GM12875 (cell line): Measurements from ENCODE around the gene SYT7.

Experiments
- H3K4me3 ChIP-seq: one replicate; pipeline ENCODE4 v1.5.1; 2011; ENCODE audit warnings: low read depth, low read length, control low read depth
- TF ChIP-seq, protein P1 (sequence below): IDR thresholded peaks from 2 replicates; pipeline ENCODE4 v1.5.1; 2011; ENCODE audit warnings: low read depth, mild to moderate bottlenecking, control low read depth, inconsistent platforms, low read length, moderate library complexity, borderline replicate concordance; ENCODE audit not compliant: insufficient read depth

The SYT7 gene

DNA sequence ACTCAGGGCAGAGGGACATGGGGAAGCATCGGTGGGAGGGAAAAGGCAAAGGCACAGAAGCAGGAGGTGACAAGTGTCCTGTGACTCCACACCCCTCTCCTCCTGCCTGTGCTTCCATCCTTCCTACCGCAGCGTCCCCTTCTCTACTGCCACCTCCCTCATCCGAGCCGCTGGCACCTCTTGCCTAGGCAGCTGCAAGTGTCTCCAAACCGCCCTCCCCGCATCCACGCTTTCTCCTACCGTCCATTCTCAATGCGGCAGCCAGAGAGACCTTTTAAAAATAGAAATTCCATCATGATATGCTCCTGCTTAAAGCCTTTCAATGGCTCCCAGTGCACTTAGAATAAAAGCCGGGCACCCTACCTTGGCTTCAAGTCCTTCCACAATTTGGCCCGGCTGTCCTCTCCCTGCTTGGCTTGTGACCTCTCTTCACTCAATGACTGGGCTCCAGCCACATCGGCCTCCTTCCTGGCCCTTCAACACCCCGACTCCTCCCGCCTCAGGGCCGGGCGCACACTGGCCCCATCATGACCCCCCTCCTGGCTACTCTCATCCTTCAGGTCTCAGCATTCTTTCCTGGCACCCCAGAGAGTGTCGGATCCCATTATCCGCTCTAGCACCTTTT is 55.8 kb downstream of the SYT7 start:
- TF ChIP-seq, protein P1, sequence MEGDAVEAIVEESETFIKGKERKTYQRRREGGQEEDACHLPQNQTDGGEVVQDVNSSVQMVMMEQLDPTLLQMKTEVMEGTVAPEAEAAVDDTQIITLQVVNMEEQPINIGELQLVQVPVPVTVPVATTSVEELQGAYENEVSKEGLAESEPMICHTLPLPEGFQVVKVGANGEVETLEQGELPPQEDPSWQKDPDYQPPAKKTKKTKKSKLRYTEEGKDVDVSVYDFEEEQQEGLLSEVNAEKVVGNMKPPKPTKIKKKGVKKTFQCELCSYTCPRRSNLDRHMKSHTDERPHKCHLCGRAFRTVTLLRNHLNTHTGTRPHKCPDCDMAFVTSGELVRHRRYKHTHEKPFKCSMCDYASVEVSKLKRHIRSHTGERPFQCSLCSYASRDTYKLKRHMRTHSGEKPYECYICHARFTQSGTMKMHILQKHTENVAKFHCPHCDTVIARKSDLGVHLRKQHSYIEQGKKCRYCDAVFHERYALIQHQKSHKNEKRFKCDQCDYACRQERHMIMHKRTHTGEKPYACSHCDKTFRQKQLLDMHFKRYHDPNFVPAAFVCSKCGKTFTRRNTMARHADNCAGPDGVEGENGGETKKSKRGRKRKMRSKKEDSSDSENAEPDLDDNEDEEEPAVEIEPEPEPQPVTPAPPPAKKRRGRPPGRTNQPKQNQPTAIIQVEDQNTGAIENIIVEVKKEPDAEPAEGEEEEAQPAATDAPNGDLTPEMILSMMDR, result no peak

DNA sequence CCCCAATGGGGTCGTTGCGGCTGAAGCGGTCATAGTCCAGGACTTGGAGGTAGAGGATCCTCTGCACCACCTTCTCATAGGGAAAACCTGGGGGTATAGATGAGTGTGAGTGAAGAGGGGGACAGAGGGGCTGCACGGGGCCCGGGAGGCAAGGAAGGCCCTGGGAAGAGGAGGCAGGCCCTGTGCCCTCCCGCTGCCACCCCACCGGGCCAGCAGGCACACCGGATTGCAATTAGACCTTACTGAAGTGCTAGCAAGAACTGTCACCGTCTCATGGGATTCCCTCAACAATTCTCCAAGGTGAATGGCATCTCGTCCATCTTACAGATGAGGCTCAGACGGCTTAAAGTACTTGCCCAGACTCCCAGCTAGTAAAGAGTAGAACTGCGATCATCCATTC is 56.4 kb downstream of the SYT7 start:
- TF ChIP-seq, protein P1, result no peak

More for the DNA sequence above, 55.8 kb downstream of the SYT7 start:
- no peak overlapping the region for H3K4me3 ChIP-seq

DNA sequence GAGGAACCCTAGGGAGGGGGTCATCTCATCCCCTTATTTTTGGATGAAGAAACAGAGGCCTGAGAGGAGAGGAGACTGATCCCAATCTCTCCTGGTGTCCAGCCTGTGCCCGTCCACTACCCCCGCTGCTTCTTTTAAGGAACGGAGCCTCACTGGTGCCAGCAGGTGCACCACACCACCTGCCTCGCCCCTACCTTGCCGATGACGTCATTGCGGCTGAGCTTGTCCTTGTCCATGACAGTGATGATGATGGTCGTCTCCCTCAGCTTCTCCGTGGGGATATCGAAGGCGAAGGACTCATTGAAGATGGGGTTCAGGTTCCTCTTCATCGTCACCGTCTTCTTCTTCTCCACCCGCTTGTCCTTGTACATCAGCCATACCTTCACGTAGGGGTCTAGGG is 58.0 kb downstream of the SYT7 start:
- TF ChIP-seq, protein P1, result no peak
- no peak overlapping the region for H3K4me3 ChIP-seq

More for the DNA sequence above, 56.4 kb downstream of the SYT7 start:
- no peak overlapping the region for H3K4me3 ChIP-seq

DNA sequence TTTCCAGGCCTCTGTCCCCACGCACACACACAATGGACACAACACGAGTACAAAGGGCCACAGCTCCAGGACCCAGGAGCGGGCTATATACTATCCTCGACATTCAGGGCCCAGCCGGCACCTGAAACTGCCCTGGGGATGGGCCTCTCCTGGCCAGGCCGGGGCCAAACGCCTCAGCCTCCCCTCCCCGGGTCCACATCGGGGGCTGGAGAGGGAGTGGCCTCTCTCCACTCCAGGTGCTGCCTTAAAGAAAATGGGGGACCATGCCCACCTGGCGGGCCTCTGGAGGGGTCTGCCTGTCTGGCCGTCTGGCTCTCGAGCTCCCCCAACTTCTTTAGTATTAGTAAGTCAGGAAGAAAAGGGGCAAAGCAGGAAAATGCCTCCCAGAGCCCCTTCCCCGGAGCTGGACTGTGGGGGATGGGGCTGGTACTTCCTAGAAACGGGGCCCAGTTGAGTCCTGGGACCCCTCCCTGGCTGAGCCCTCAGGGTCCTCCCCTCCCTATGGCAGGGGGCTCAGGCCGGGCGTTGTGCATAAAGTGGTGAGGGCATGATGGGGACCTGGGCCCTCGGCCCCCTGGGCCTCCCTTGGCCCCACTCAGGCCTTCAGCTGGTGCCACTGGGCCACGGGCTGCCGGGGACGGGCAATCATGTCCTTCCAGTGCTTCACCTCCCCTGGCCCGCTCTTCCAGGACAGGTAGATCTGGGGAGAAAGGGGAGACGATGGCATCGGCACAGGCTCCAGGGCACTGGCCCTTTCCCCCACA is 62.7 kb downstream of the SYT7 start:
- TF ChIP-seq, protein P1, result no peak
- no peak overlapping the region for H3K4me3 ChIP-seq

DNA sequence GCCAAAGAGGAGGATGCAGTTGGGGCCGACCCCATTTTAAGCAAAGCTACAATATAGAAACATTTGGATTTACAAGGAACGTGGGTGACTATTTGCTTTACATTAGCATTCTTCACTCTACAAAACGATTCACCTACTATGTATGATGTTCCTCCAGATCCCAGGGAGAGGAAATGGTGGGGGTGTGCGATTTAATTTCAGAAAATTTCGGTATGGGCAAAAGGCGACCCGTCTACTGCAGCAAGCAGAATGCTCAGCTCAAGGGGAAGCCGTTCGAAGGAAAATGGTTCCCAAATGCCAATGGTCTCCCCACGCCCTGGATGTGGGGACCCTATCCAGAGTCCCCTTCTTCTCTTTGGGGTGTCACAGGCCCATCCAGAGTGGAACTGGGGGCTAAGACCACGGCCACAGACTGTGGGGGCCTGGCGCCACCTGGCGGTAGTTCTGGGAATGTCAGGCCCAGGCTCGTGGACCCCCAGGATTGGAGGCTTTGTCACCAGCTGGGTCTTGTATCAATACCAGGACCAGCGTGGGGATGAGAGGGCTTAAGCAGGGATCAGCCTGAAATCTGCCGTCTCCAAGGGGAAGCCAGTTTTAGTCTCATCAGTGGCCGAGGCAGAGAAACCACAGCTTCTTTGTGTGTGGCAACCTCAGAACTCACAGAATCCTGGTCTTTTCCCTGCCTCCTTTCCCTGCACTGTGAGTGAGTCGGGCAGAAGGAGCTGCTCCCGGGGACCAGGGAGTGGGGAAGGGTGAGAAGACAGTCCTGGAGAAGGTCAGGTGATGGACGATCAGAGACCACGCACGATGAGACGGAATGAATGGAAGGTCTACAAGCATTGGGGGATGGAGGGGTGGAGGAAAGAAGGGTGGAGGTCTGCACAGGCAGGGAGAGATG is 64.0 kb downstream of the SYT7 start:
- TF ChIP-seq, protein P1, result peak; percentile 98
- no peak overlapping the region for H3K4me3 ChIP-seq

GRCh38 chr11:61516191-61516590 is 64.7 kb downstream of the SYT7 start:
- TF ChIP-seq, protein P1, result no peak
- no peak overlapping the region for H3K4me3 ChIP-seq
